ENCODE measurements around the gene LRRC8B. TPM values are rescaled to one million over a fixed set of nuclear protein-coding genes. Genes with fewer than 3 reads are reported as not detected.

LRRC8B gene
- total and polyA plus RNA-seq, 2 of the 8 experiments (the other 6 are each of a cell fraction or from before 2014, with no cell fraction given): 18.4 to 29.2 TPM

- H3K56ac ChIP-seq (replicated peaks; ENCODE audit: insufficient read length, low read depth, low read length): no peak overlapping the region
- H3K9me3 ChIP-seq (ENCODE audit: insufficient read depth in 2 of 2, low read depth in 1 of 2, low read length in 1 of 2): peaks cover 5 to 6% of the 10 kb centered on the region in 2 experiments; a peak in 1 of 4 replicates
- ChIA-PET CTCF (ENCODE audit: partially characterized antibody) (interaction anchor here (0.6 to 1.8 kb wide), 8 partner anchors 9 to 274 kb away, joined by 3 to 6 read pairs (median 4); no protein-coding TSS in a partner anchor), POLR2A (ENCODE audit: partially characterized antibody) (no interaction called here)
- no peaks in the 10 kb centered on the region for H4K20me1 ChIP-seq (replicated peaks in 1 of 2; ENCODE audit: control insufficient read depth in 1 of 2, insufficient read depth in 2 of 2, low read length in 2 of 2)
- no peaks in the 10 kb centered on the region for H3K79me1 ChIP-seq (ENCODE audit: low read depth, low read length)
- H3K4me2 ChIP-seq (ENCODE audit: insufficient read depth in 1 of 2, low read depth in 2 of 2, low read length in 2 of 2): no peak overlapping the region
- no peak overlapping the region for H2BK12ac ChIP-seq (ENCODE audit: low read depth, low read length)
- no peak overlapping the region for H3K9ac ChIP-seq (replicated peaks in 1 of 4; ENCODE audit: extremely low read depth in 1 of 4, low read depth in 3 of 4, low read length in 3 of 4)
- H2BK120ac ChIP-seq (replicated peaks; ENCODE audit: low read depth, low read length): no peak overlapping the region
- H2BK5ac ChIP-seq (ENCODE audit: low read depth, low read length): no peak overlapping the region
- no peaks in the 10 kb centered on the region for H3K27me3 ChIP-seq (replicated peaks in 1 of 4; ENCODE audit: control insufficient read depth in 3 of 4, extremely low read depth in 1 of 4, insufficient read depth in 3 of 4, low read length in 3 of 4)
- no peaks in the 10 kb centered on the region for H3K4me1 ChIP-seq (replicated peaks in 1 of 4; ENCODE audit: control insufficient read depth in 3 of 4, insufficient read depth in 4 of 4, low read length in 3 of 4)
- H3K14ac ChIP-seq (ENCODE audit: insufficient read length): no peak overlapping the region
- H3K18ac ChIP-seq (ENCODE audit: extremely low read depth, low read length): no peak overlapping the region
- DNase-seq (ENCODE audit: low read depth in 1 of 2, low spot score in 2 of 2) (no peak), FAIRE-seq (no peak)
- no peaks in the 10 kb centered on the region for H3K23me2 ChIP-seq (ENCODE audit: low read depth, low read length)
- no peaks in the 10 kb centered on the region for H3K36me3 ChIP-seq (ENCODE audit: control insufficient read depth in 2 of 4, insufficient read depth in 4 of 4, low read length in 3 of 4)
- no peaks in the 10 kb centered on the region for H3K79me2 ChIP-seq (ENCODE audit: control insufficient read depth in 1 of 2, insufficient read depth in 2 of 2, low read length in 2 of 2)
- no peak overlapping the region for H4K91ac ChIP-seq (replicated peaks; ENCODE audit: insufficient read length, low read length)
- no peak overlapping the region for H3K27ac ChIP-seq (ENCODE audit: low read depth, low read length)
- H4K8ac ChIP-seq (ENCODE audit: extremely low read depth, insufficient read depth, low read length): no peak overlapping the region
- no peak overlapping the region for H4K5ac ChIP-seq (ENCODE audit: insufficient read length, low read depth, low read length)
- 88% methylated on average over 2 of the region's 2 CpGs; no CpG with 5 or more reads in 1 of the 2 experiments for WGBS, 2 experiments (ENCODE audit: extremely low coverage in 1 of 2, insufficient coverage in 1 of 2, insufficient read length in 1 of 2, insufficient replicate concordance in 2 of 2, low coverage in 1 of 2, low lambda C conversion rate in 2 of 2, missing lambda C conversion rate in 1 of 2)
- H3K4ac ChIP-seq (replicated peaks; ENCODE audit: insufficient read length, low read depth, low read length): no peak overlapping the region
- H3K4me3 ChIP-seq (ENCODE audit: extremely low read depth in 1 of 4, insufficient read depth in 2 of 4, low read depth in 3 of 4, low read length in 4 of 4): no peak overlapping the region
- no peak overlapping the region for H2BK15ac ChIP-seq (ENCODE audit: low read length)
- no peak overlapping the region for H2BK20ac ChIP-seq (ENCODE audit: low read length)
- no peak overlapping the region for H2AFZ ChIP-seq (ENCODE audit: low read length)
- H3K23ac ChIP-seq (ENCODE audit: insufficient read length): no peak overlapping the region
- no peak for TF ChIP-seq E2F6 (IDR thresholded peaks at IDR 0.05)
- TF ChIP-seq SP4 (IDR thresholded peaks at IDR 0.05; ENCODE audit: low read length): no peak
- no peak for TF ChIP-seq CHD2 (IDR thresholded peaks at IDR 0.05; ENCODE audit: low read length)
- no peak for TF ChIP-seq BRCA1 (IDR thresholded peaks at IDR 0.05; ENCODE audit: low read depth, low read length)
- TF ChIP-seq SIRT6 (IDR thresholded peaks at IDR 0.05; ENCODE audit: low read length): no peak
- TF ChIP-seq TCF12 (IDR thresholded peaks at IDR 0.05; ENCODE audit: low read depth, low read length): no peak
- no peak for TF ChIP-seq RNF2 (IDR thresholded peaks at IDR 0.05; ENCODE audit: borderline replicate concordance, low read depth, low read length, missing control alignments, poor library complexity, severe bottlenecking)
- no peak for TF ChIP-seq SP2 (IDR thresholded peaks at IDR 0.05; ENCODE audit: low read length)
- H2AK5ac ChIP-seq (ENCODE audit: low read depth, low read length): no peak overlapping the region
These were observed 35.4 kb upstream of the LRRC8B start for GRCh38 chr1:89489047-89489729.

All from H1 (cell line).